Calu3 (cell line): ENCODE results near the gene ARHGEF10L. TPM values are rescaled to one million over a fixed set of nuclear protein-coding genes. Genes with fewer than 3 reads are reported as not detected.

Experiments
- BruUV-seq: library from RNA; stranded (reverse); fragments of 400-500 nt; replicated peaks from 2 replicates; lab custom pipeline; 2021; lab: Mats Ljungman, UMichigan
- CTCF ChIA-PET: fragments of 300-600 bp; sonication (Branson Sonifier 250); formaldehyde crosslinking; loops from one replicate; lab custom pipeline; 2022; ENCODE audit warnings: antibody characterized with exemption; lab: Charles Lee
- DNase-seq: peaks from one replicate; pipeline ENCODE4 v3.0.0; 2022
- H3K27ac Mint-ChIP-seq: one replicate; pipeline ENCODE4 v1.8.0; 2022; ENCODE audit warnings: mixed read lengths; ENCODE audit not compliant: unreplicated experiment
- H3K27me3 Mint-ChIP-seq: one replicate; pipeline ENCODE4 v1.8.0; 2022; ENCODE audit warnings: mixed read lengths; ENCODE audit not compliant: unreplicated experiment
- H3K36me3 Mint-ChIP-seq: one replicate; pipeline ENCODE4 v1.8.0; 2022; ENCODE audit warnings: mild to moderate bottlenecking, moderate library complexity, mixed read lengths; ENCODE audit not compliant: insufficient read depth, unreplicated experiment
- H3K4me1 Mint-ChIP-seq: one replicate; pipeline ENCODE4 v1.8.0; 2022; ENCODE audit warnings: mild to moderate bottlenecking, low read depth, mixed read lengths; ENCODE audit not compliant: unreplicated experiment
- H3K4me3 Mint-ChIP-seq: one replicate; pipeline ENCODE4 v1.8.0; 2022; ENCODE audit warnings: mild to moderate bottlenecking, low read depth, moderate library complexity, mixed read lengths; ENCODE audit not compliant: unreplicated experiment
- H3K9me3 Mint-ChIP-seq: one replicate; pipeline ENCODE4 v1.8.0; 2022; ENCODE audit warnings: low read depth, mixed read lengths; ENCODE audit not compliant: unreplicated experiment
- CTCF ChIP-seq: fragments of 200-600 bp; IDR thresholded peaks from one replicate; pipeline ENCODE4 v1.8.0; 2022; ENCODE audit warnings: antibody characterized with exemption; ENCODE audit not compliant: unreplicated experiment
- intact Hi-C: fragments of 100-400 bp; cut with micrococcal nuclease; formaldehyde crosslinking; loops from one replicate; pipeline ENCODE4 v1.10.0; 2022; ENCODE audit not compliant: unreplicated experiment
- total RNA-seq: library from RNA; stranded (reverse); gene quantifications from 2 replicates; pipeline ENCODE4 v1.2.3, GENCODE V29; 2022

ARHGEF10L gene
- total RNA-seq, 1 experiment from 2014 or later, result 20.1 TPM

GRCh38 chr1:17531343-17531681 is 8.2 kb upstream of the ARHGEF10L start:
- intact Hi-C loops, result no loop called here
- no peak overlapping the region for H3K27ac Mint-ChIP-seq
- H3K4me3 Mint-ChIP-seq, result no peak overlapping the region
- BruUV-seq, result no TSS peak
- H3K4me1 Mint-ChIP-seq, result peaks cover 17% of the 10 kb centered on the region
- no peak for DNase-seq
- no peaks in the 10 kb centered on the region for H3K27me3 Mint-ChIP-seq
- no peak for TF ChIP-seq CTCF
- no peaks in the 10 kb centered on the region for H3K36me3 Mint-ChIP-seq
- H3K9me3 Mint-ChIP-seq, result no peaks in the 10 kb centered on the region
- CTCF ChIA-PET, result no interaction called here

GRCh38 chr1:17531682-17532487 is 7.6 kb upstream of the ARHGEF10L start:
- Mint-ChIP-seq H3K4me3 (no peak overlapping the region), H3K27me3 (no peaks in the 10 kb centered on the region), H3K9me3 (no peaks in the 10 kb centered on the region), H3K36me3 (no peaks in the 10 kb centered on the region), H3K27ac (no peak overlapping the region), H3K4me1 (peaks cover 17% of the 10 kb centered on the region)
- CTCF ChIA-PET, result interaction anchor here (0.6 kb wide), 1 partner anchor 21 kb away, joined by 5 read pairs; no protein-coding TSS in a partner anchor
- BruUV-seq, result no TSS peak
- intact Hi-C loops, result no loop called here
- TF ChIP-seq CTCF, result no peak
- no peak for DNase-seq

GRCh38 chr1:17533201-17533600 is 6.3 kb upstream of the ARHGEF10L start:
- no peaks in the 10 kb centered on the region for H3K9me3 Mint-ChIP-seq
- H3K36me3 Mint-ChIP-seq, result peaks cover under 1% of the 10 kb centered on the region
- peaks cover 17% of the 10 kb centered on the region for H3K4me1 Mint-ChIP-seq
- no peaks in the 10 kb centered on the region for H3K27me3 Mint-ChIP-seq
- TF ChIP-seq CTCF, result no peak
- no peak overlapping the region for H3K27ac Mint-ChIP-seq
- H3K4me3 Mint-ChIP-seq, result no peak overlapping the region
- intact Hi-C loops, result no loop called here
- BruUV-seq, result no TSS peak
- DNase-seq, result no peak
- CTCF ChIA-PET, result no interaction called here

GRCh38 chr1:17535300-17535936 is 4.1 kb upstream of the ARHGEF10L start:
- CTCF ChIA-PET, result interaction anchor here (0.5 kb wide), 1 partner anchor 10 kb away, joined by 3 read pairs; no protein-coding TSS in a partner anchor
- no peak for DNase-seq

More at GRCh38 chr1:17535300-17535936, 4.1 kb upstream of the ARHGEF10L start:
- no TSS peak for BruUV-seq
- H3K36me3 Mint-ChIP-seq, result peaks cover 20% of the 10 kb centered on the region
- H3K9me3 Mint-ChIP-seq, result no peaks in the 10 kb centered on the region
- TF ChIP-seq CTCF, result no peak
- no peaks in the 10 kb centered on the region for H3K27me3 Mint-ChIP-seq
- intact Hi-C loops, result no loop called here
- H3K27ac Mint-ChIP-seq, result no peak overlapping the region
- H3K4me3 Mint-ChIP-seq, result no peak overlapping the region
- H3K4me1 Mint-ChIP-seq, result peaks cover 3% of the 10 kb centered on the region
